Lower leg skin (tissue), 3 donors: ENCODE data around the gene HAO1.

Source experiments
- CTCF ChIP-seq, 3 donors: fragments of 450-650 bp; IDR thresholded peaks; one replicate each; pipeline ENCODE4 v1.5.1; 2016; ENCODE audit warnings: antibody characterized with exemption in 3 of 3, mild to moderate bottlenecking in 3 of 3, moderate library complexity in 2 of 3
- POLR2A ChIP-seq, 2 donors: fragments of 450-650 bp; IDR thresholded peaks; one replicate each; pipeline ENCODE4 v1.6.1; 2016 to 2017; ENCODE audit warnings: antibody characterized with exemption in 2 of 2, mild to moderate bottlenecking in 1 of 2, moderate library complexity in 1 of 2

GRCh38 chr20:7893014-7893730 is 47.1 kb downstream of the HAO1 start:
- TF ChIP-seq CTCF (IDR thresholded peaks at IDR 0.05) (no peak), POLR2A (IDR thresholded peaks at IDR 0.05) (no peak)
